COR-L47 (cell line): ENCODE measurements around the gene KRTAP9-8.
"Not testable (repeated sequence)": the region's sequence is repeated elsewhere in the genome, so short reads cannot be mapped to it uniquely, and the experiment has no call there.

ENCODE experiments used
- DNase-seq: peaks from one replicate; lab custom pipeline; 2025; lab: John Stamatoyannopoulos, UW

Gene KRTAP9-8

DNA sequence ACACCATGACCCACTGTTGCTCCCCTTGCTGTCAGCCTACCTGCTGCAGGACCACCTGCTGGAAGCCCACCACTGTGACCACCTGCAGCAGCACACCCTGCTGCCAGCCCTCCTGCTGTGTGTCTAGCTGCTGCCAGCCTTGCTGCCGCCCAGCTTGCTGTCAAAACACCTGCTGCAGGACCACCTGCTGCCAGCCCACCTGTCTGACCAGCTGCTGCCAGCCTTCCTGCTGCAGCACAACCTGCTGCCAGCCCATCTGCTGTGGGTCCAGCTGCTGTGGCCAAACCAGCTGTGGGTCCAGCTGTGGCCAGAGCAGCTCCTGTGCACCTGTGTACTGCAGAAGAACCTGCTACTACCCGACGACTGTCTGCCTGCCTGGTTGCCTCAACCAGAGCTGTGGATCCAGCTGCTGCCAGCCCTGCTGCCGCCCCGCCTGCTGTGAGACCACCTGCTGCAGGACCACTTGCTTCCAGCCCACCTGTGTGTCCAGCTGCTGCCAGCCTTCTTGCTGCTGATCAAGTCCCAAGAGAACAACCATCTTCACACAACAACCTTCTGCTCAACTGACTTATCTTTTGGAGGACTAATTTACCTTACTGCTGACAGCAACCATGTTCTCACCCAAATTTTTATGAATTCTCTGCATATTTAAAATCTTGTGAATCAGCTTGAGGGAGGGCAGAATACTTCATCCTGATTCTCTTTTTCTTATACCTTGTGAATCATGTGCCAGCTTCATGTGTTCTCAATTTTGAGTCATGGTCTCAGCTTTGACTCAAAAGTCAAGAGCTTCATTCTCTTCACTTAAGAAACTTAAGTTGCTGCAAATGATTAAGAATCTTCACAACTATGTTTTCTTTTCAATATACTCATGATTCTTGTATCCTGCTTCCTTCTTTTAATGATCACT is 17.8 kb downstream of the KRTAP9-8 start, which contains the start of gene KRTAP9-9:
Gene KRTAP9-9, plus strand, starts transcription at position 4 of the 910 bp plus-strand sequence.
- DNase-seq = not testable (repeated sequence)

DNA sequence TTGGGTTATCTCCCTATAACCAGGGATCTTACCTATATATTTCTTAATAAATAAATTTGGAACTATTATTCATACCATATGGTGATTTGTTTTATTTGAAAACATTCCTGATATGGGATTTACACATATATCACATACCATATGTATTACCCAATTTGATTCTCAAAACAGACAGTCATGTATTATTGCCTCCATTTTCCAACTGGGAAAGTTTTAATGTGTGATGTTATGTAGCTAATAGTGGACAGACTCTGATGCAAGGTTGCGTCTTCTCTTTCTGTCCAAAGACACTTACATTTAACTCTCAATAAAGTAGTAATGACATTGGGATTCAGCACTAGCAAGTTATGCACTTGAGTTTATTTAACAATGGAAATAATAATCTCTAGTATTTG is 18.5 kb downstream of the KRTAP9-8 start:
- no peak for DNase-seq

DNA sequence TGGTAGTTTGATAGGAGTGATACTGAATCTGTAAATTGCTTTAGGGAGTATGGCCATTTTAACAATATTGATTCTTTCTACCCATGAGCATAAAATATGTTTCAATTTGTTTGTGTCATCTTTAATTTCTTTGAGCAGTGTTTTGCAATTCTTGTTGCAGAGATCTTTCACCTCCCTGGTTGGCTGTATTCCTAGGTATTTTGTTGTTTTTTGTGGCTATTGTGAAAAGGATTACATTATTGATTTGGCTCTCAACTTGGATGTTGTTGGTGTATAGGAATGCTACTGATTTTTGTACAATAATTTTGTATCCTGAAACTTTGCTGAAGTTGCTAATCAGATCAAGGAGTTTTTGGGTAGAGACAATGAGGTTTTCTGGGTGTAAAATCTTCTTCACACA is 20.6 kb downstream of the KRTAP9-8 start:
- DNase-seq = no peak

DNA sequence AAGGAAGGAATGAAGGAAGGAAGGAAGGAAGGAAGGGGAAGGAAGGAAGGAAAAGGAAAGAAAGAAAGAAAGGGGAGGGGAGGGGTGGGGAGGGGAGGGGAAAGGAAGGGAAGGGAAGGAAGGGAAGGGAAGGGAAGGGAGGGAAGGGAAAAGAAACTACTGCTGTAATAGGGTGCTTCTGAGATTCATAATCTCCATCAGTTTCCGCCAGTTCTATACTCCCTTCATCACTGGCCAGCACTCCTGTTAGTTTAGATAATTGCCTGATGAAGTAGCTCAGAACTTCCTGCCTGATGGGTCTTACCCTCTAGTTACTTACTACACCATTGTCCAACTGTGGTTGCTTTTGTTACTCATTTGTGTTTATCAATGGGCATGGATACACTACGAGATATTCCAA is 25.4 kb downstream of the KRTAP9-8 start:
- DNase-seq = no peak

DNA sequence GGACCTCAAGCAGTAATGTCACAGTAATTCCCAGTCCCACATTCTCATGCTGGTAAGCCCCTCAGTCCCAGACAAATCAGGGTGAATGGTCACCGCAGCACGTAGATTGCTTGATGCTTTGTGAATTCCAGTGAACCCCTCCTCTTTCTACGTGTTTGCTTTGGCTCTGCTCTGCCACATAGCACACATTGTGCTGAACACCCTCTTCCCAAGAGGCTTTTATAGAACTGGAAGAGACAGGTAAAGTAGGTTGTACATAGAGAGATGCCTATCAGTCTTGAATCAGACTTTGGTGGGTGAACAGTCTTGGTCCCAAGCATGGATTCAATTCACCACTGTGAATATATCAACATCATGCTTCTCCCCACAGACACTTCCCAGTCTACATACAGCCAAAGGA is 26.8 kb downstream of the KRTAP9-8 start:
- DNase-seq = no peak

DNA sequence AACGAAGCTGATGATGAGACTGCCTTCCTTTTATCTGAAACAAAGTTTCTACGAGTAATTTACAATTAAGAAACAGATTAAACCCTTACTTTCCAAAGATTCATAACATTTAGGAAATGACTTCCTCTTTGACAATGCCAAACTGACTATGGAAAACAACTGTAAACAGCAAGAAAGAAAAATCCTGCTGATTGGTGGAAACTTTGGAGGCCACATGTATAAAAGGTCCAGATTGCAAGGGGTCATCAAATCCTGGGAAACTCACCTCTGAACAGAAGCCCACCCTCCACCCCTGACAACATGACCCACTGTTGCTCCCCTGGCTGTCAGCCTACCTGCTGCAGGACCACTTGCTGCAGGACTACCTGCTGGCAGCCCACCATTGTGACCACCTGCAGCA is 27.3 kb downstream of the KRTAP9-8 start, which contains the start of gene KRTAP9-6:
Gene KRTAP9-6, plus strand, starts transcription at position 301 of the 400 bp plus-strand sequence. Its CDS starts 0 bp downstream, at position 301.
- no peak for DNase-seq

DNA sequence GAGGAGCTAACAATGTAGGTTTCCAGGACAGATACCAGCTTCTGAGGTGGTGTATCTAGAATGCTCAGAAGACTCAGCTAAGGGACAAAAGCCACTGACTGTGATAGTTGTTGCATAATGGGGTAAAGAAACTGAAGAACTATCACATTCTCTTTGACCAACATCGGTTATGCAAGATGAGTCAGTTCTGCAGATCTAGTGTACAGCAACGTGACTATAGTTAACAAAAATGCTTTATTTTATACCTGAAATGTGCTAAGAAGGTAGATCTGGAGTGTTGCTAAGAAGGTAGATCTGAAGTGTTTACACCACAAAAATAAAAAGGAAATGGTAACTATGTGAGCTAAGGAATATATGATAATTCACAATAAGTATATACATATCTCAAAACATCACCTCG is 29.9 kb downstream of the KRTAP9-8 start:
- no peak for DNase-seq

DNA sequence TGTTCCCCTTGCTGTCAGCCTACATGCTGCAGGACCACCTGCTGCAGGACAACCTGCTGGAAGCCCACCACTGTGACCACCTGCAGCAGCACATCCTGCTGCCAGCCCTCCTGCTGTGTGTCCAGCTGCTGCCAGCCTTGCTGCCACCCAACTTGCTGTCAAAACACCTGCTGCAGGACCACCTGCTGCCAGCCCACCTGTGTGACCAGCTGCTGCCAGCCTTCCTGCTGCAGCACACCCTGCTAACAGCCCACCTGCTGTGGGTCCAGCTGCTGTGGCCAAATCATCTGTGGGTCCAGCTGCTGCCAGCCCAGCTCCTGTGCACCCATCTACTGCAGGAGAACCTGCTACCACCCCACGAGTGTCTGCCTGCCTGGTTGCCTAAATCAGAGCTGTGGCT is 33.5 kb downstream of the KRTAP9-8 start:
- DNase-seq = not testable (repeated sequence)

DNA sequence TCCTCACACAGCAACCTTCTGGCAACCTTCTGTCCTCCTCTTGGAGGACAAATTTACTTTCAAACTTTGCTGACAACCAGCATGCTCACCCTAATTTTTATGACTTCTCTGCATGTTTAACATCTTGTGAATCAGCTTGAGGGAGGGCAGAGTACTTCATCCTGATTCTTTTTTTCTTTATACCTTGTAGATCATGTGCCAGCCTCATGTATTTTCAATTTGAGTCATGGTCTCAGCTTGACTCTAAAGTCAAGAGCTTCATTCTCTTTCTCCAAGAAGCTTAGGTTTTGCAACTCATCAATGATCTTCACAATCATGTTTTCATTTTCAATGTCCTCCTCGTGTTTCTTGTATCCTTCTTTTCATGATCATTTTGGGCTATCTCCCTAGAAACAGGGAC is 34.1 kb downstream of the KRTAP9-8 start:
- no peak for DNase-seq

DNA sequence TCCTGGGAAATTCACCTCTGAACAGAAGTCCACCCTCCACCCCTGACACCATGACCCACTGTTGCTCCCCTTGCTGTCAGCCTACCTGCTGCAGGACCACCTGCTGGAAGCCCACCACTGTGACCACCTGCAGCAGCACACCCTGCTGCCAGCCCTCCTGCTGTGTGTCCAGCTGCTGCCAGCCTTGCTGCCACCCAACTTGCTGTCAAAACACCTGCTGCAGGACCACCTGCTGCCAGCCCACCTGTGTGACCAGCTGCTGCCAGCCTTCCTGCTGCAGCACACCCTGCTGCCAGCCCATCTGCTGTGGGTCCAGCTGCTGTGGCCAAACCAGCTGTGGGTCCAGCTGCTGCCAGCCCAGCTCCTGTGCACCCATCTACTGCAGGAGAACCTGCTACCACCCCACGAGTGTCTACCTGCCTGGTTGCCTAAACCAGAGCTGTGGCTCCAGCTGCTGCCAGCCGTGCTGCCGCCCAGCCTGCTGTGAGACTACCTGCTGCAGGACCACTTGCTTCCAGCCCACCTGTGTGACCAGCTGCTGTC is 37.9 kb downstream of the KRTAP9-8 start, which contains the start of gene KRTAP9-7:
Gene KRTAP9-7, plus strand, starts transcription at position 51 of the 543 bp plus-strand sequence. Its CDS starts 0 bp downstream, at position 51.
- DNase-seq = not testable (repeated sequence)

DNA sequence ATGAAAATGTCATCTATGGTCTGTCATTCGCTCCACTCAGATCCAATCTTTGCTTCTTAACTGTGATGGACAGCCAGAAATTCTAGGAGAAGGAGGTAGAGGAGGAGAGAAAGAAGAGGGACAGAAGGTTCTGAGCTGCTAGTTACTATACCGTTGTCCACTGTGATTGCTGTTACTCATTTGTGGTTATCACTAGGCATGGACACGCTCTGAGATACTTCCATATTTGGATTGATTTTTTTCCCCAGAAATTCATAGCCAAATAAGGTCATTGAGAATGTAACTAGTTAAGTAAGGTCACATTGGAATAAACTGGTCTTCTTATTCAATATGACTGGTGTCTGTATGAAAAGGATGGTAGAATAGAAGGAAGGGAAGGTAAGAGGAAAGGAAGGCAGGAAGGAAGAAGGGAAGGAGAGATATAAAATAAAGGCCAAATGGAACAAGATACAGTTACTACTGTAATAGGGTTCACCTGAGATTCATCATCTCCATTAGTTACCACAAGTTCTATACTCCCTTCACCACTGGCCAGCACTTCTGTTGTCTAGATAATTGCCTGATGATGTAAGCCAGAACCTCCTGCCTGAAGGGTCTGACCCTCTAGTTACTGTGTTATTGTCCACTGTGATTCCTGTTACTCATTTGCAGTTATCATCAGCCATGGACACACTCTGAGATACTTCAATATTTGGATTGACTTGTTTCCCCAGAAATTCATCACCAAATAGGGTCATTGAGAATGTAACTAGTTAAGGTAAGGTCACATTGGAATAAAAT is 40.6 kb downstream of the KRTAP9-8 start:
- DNase-seq = no peak

DNA sequence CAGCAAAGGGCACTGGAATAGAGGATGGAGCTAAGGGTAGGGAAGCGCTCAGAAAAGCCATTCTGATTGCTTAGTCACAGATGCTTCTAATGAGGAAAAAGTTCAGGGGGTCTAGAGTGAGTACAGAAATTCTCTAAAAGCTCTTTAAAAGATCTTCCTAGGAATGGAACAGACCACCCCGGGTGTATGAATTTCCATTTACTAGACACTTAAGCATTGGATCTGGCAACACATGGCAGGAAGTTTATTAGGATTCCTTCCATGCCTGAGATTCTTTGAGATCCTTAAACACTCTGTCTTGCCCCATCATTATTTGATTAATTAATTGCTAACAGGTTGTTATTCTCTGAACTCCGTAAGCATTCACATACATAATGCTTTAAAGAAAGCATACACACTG is 46.2 kb downstream of the KRTAP9-8 start:
- no peak for DNase-seq

DNA sequence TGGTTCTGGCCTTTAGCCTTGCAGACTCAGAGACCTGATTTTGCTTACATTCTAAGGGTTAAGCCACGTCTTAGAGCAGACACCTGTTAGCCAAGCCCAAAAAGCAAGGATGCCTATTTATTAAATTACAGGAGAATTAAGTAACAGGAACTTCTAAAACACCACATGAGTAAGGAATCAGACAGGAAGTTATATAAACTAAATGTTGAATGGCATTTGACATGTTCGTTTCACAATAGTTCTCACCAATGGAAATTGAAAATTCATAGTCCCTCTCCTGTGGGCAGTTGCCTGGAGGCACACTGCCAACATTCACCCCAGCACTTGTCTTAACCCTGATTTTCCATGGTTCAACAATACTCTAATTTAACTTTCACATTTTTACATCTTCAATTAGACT is 46.7 kb downstream of the KRTAP9-8 start:
- no peak for DNase-seq

DNA sequence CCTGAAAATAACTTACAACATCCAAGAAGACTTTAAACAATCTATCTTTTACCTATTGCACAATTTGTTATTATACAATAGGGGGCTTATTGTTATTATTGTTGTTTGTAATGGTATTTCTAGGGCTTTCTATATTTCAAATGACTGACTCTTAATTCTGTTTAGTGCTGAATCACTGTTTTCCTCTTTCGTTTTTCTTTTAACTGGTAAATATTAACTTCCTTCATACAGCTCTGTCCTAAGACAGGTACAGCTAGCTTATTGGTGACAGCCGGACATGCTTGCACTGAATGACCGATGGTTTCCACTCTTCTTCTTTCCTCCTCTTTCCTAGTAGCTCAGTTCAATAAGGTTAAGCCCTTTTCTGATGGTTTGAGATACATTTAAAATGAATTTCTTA is 49.3 kb downstream of the KRTAP9-8 start:
- no peak for DNase-seq
